ENCODE measurements around the gene HOXA6. TPM values are rescaled to one million over a fixed set of nuclear protein-coding genes. Genes with fewer than 3 reads are reported as not detected.

Gene HOXA6
- total RNA-seq, 1 donor from 2014 or later = not detected

GRCh38 chr7:27185013-27185853 is 37.7 kb upstream of the HOXA6 start, which contains the start of gene HOXA11:
Gene HOXA11 (minus strand): TSS chr7:27185232. CDS start chr7:27185144, 88 bp downstream.
- intact Hi-C loops (cut with micrococcal nuclease) = loop anchor here (2.0 kb wide), 3 partner anchors 16 to 28 kb away; partner anchors contain the start of gene HOXA7

GRCh38 chr7:27184337-27185012 is 36.9 kb upstream of the HOXA6 start:
- intact Hi-C loops (cut with micrococcal nuclease) = loop anchor here (2.0 kb wide), 3 partner anchors 16 to 28 kb away; partner anchors contain the start of gene HOXA7

GRCh38 chr7:27183682-27184336 is 36.2 kb upstream of the HOXA6 start:
- intact Hi-C loops (cut with micrococcal nuclease) = loop anchor here (2.0 kb wide), 3 partner anchors 15 to 27 kb away; partner anchors contain the start of gene HOXA7

GRCh38 chr7:27182861-27183681 is 35.5 kb upstream of the HOXA6 start:
- intact Hi-C loops (cut with micrococcal nuclease) = no loop called here

GRCh38 chr7:27182285-27182841 is 34.8 kb upstream of the HOXA6 start:
- intact Hi-C loops (cut with micrococcal nuclease) = no loop called here

- intact Hi-C loops (cut with micrococcal nuclease) = no loop called here
Measured at GRCh38 chr7:27181795-27182275, 34.3 kb upstream of the HOXA6 start.

GRCh38 chr7:27180431-27181420 is 33.2 kb upstream of the HOXA6 start:
- intact Hi-C loops (cut with micrococcal nuclease) = no loop called here

- intact Hi-C loops (cut with micrococcal nuclease) = no loop called here
Measured at GRCh38 chr7:27179503-27180430, 32.2 kb upstream of the HOXA6 start.

GRCh38 chr7:27179030-27179429 is 31.5 kb upstream of the HOXA6 start:
- intact Hi-C loops (cut with micrococcal nuclease) = no loop called here

GRCh38 chr7:27178366-27178765 is 30.8 kb upstream of the HOXA6 start:
- intact Hi-C loops (cut with micrococcal nuclease) = no loop called here

GRCh38 chr7:27177795-27178320 is 30.3 kb upstream of the HOXA6 start:
- intact Hi-C loops (cut with micrococcal nuclease) = no loop called here

- intact Hi-C loops (cut with micrococcal nuclease) = no loop called here
Measured at GRCh38 chr7:27176962-27177794, 29.6 kb upstream of the HOXA6 start.

- intact Hi-C loops (cut with micrococcal nuclease) = no loop called here
Measured at GRCh38 chr7:27176524-27176845, 28.9 kb upstream of the HOXA6 start.

GRCh38 chr7:27175626-27176523 is 28.3 kb upstream of the HOXA6 start:
- intact Hi-C loops (cut with micrococcal nuclease) = no loop called here

GRCh38 chr7:27174874-27175625 is 27.5 kb upstream of the HOXA6 start:
- intact Hi-C loops (cut with micrococcal nuclease) = loop anchor here (5.0 kb wide), 1 partner anchor 67 kb away; the partner anchor contains the start of gene EVX1

Data from T-helper 2 cell treated with Interferon-gamma antibody and Interleukin-4, amounts not matched to agents 100 ng/mL and 5 ng/mL, for 36 hours (primary cell).